HEK293 (cell line): ENCODE results near the gene RPL22.
A peak's percentile ranks its signal among the peaks of the same experiment; 100 is the strongest.

ENCODE experiments used
- CTCF ChIA-PET: fragments of 350-600 bp; formaldehyde crosslinking; extraction: SDS; loops from one replicate; lab custom pipeline; 2021; ENCODE audit warnings: antibody characterized with exemption; lab: Yijun Ruan, JAX
- POLR2A ChIA-PET: fragments of 300-600 bp; formaldehyde crosslinking; extraction: SDS; loops from one replicate; lab custom pipeline; 2020; ENCODE audit warnings: antibody characterized with exemption, inconsistent platforms; lab: Yijun Ruan, JAX
- H3K27ac ChIP-seq: fragments of 200-500 bp; sonication (Bioruptor generic); 2 replicates; pipeline ENCODE4 v1.5.1; 2014; ENCODE audit warnings: low read depth, low read length, control low read depth, inconsistent platforms; ENCODE audit errors: extremely low read depth
- H3K36me3 ChIP-seq, 2 experiments: fragments of 200-500 bp in 1 of 2; sonication (Bioruptor generic) in 1 of 2; 1 replicate in 1 of 2; 2 replicates in 1 of 2; pipeline ENCODE4 v1.5.1; 2014 to 2017; ENCODE audit warnings: inconsistent platforms in 2 of 2, low read length in 2 of 2; ENCODE audit not compliant: control insufficient read depth in 2 of 2, insufficient read depth in 1 of 2
- H3K4me1 ChIP-seq: fragments of 200-500 bp; sonication (Bioruptor generic); 2 replicates; pipeline ENCODE4 v1.5.1; 2014; ENCODE audit warnings: mild to moderate bottlenecking, low read length, inconsistent platforms; ENCODE audit not compliant: control insufficient read depth, insufficient read depth
- H3K4me3 ChIP-seq: 2 replicates; pipeline ENCODE4 v1.5.1; 2011; ENCODE audit warnings: low read depth, mild to moderate bottlenecking, control low read depth, low read length, moderate library complexity
- H3K9me3 ChIP-seq: fragments of 200-500 bp; sonication (Bioruptor generic); 2 replicates; pipeline ENCODE4 v1.5.1; 2014; ENCODE audit warnings: low read depth, low read length, inconsistent platforms; ENCODE audit not compliant: control insufficient read depth, insufficient read depth
- GFI1B ChIP-seq: fragments of 450-650 bp; formaldehyde crosslinking; IDR thresholded peaks from 2 replicates; pipeline ENCODE4 v1.5.1; 2016; ENCODE audit warnings: missing biosample characterization, missing genetic modification characterization
- KLF8 ChIP-seq: fragments of 450-650 bp; formaldehyde crosslinking; IDR thresholded peaks from 2 replicates; pipeline ENCODE4 v1.5.1; 2016; ENCODE audit warnings: missing biosample characterization, missing genetic modification characterization
- RBAK ChIP-seq: fragments of 450-650 bp; formaldehyde crosslinking; IDR thresholded peaks from 2 replicates; pipeline ENCODE4 v1.5.1; 2016; ENCODE audit warnings: missing biosample characterization, missing genetic modification characterization
- TCF7L2 ChIP-seq: IDR thresholded peaks from 2 replicates; pipeline ENCODE4 v1.6.1; 2011; ENCODE audit warnings: low read depth, mild to moderate bottlenecking, inconsistent platforms, low read length, moderate library complexity, borderline replicate concordance
- ZBTB21 ChIP-seq: fragments of 450-650 bp; formaldehyde crosslinking; IDR thresholded peaks from 2 replicates; pipeline ENCODE4 v1.5.1; 2017; ENCODE audit warnings: missing biosample characterization, missing genetic modification characterization
- ZBTB26 ChIP-seq: fragments of 450-650 bp; formaldehyde crosslinking; optimal IDR thresholded peaks from 2 replicates; pipeline ENCODE3; 2016; ENCODE audit warnings: missing biosample characterization, mild to moderate bottlenecking, missing genetic modification characterization
- ZNF140 ChIP-seq: fragments of 450-650 bp; formaldehyde crosslinking; IDR thresholded peaks from 2 replicates; pipeline ENCODE4 v1.5.1; 2016; ENCODE audit warnings: missing biosample characterization, missing genetic modification characterization
- ZNF157 ChIP-seq: fragments of 450-650 bp; formaldehyde crosslinking; IDR thresholded peaks from 2 replicates; pipeline ENCODE4 v1.5.1; 2016; ENCODE audit warnings: missing biosample characterization, missing genetic modification characterization
- ZNF19 ChIP-seq: fragments of 450-650 bp; formaldehyde crosslinking; IDR thresholded peaks from 2 replicates; pipeline ENCODE4; 2016; ENCODE audit warnings: missing biosample characterization, missing genetic modification characterization, low read depth
- ZNF2 ChIP-seq: fragments of 450-650 bp; formaldehyde crosslinking; IDR thresholded peaks from 2 replicates; pipeline ENCODE4 v1.5.1; 2016; ENCODE audit warnings: missing biosample characterization, missing genetic modification characterization
- ZNF280D ChIP-seq: fragments of 450-650 bp; formaldehyde crosslinking; IDR thresholded peaks from 2 replicates; pipeline ENCODE4 v1.5.1; 2016; ENCODE audit warnings: missing biosample characterization, missing genetic modification characterization
- ZNF449 ChIP-seq: fragments of 450-650 bp; formaldehyde crosslinking; IDR thresholded peaks from 2 replicates; pipeline ENCODE4 v1.5.1; 2017; ENCODE audit warnings: missing biosample characterization, mild to moderate bottlenecking, missing genetic modification characterization, moderate library complexity
- ZNF510 ChIP-seq: fragments of 450-650 bp; formaldehyde crosslinking; IDR thresholded peaks from 2 replicates; pipeline ENCODE4 v1.5.1; 2018; ENCODE audit warnings: mild to moderate bottlenecking, missing genetic modification characterization, missing biosample characterization; ENCODE audit not compliant: insufficient replicate concordance
- ZNF513 ChIP-seq: fragments of 450-650 bp; IDR thresholded peaks from 2 replicates; pipeline ENCODE4 v1.5.1; 2018; ENCODE audit warnings: missing biosample characterization, missing genetic modification characterization
- ZNF658 ChIP-seq: fragments of 450-650 bp; formaldehyde crosslinking; IDR thresholded peaks from 2 replicates; pipeline ENCODE4; 2016; ENCODE audit warnings: missing biosample characterization, missing genetic modification characterization
- ZNF670 ChIP-seq: fragments of 450-650 bp; formaldehyde crosslinking; IDR thresholded peaks from 2 replicates; pipeline ENCODE4 v1.5.1; 2016; ENCODE audit warnings: missing biosample characterization, missing genetic modification characterization, low read depth
- ZNF707 ChIP-seq: fragments of 450-650 bp; formaldehyde crosslinking; IDR thresholded peaks from 2 replicates; pipeline ENCODE4 v1.5.1; 2016; ENCODE audit warnings: missing biosample characterization, missing genetic modification characterization
- ZNF768 ChIP-seq: fragments of 450-650 bp; formaldehyde crosslinking; IDR thresholded peaks from 2 replicates; pipeline ENCODE4 v1.5.1; 2018; ENCODE audit warnings: missing biosample characterization, mild to moderate bottlenecking, missing genetic modification characterization
- ZNF785 ChIP-seq: fragments of 450-650 bp; formaldehyde crosslinking; IDR thresholded peaks from 2 replicates; pipeline ENCODE4 v1.5.1; 2016; ENCODE audit warnings: missing biosample characterization, missing genetic modification characterization
- ZNF830 ChIP-seq: fragments of 450-650 bp; IDR thresholded peaks from 2 replicates; pipeline ENCODE4 v1.5.0; 2018; ENCODE audit warnings: missing biosample characterization, missing genetic modification characterization, low read depth, mild to moderate bottlenecking, moderate library complexity
- ZXDB ChIP-seq: fragments of 450-650 bp; formaldehyde crosslinking; IDR thresholded peaks from 2 replicates; pipeline ENCODE4 v1.5.1; 2016; ENCODE audit warnings: missing biosample characterization, missing genetic modification characterization
- TF ChIP-seq, protein P1 (sequence below): fragments of 450-650 bp; formaldehyde crosslinking; IDR thresholded peaks from 2 replicates; pipeline ENCODE4 v1.5.1; 2016; ENCODE audit warnings: missing biosample characterization, missing genetic modification characterization

Gene RPL22

DNA sequence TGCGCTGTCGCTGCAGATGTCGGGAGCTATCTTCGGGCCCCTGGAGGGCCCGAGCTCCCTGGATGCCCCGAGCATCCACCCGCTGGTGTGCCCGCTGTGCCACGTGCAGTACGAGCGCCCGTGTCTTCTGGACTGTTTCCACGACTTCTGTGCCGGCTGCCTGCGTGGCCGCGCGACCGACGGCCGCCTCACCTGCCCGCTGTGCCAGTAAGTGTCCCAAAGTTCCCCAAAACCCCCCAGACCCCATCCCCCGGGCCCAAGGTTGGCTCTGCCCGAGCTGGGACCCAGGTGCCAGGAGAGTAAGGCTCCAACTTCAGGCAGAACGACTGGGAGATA is 7.1 kb upstream of the RPL22 start (continued):
- no peak for TF ChIP-seq ZNF658
- no peak for TF ChIP-seq TCF7L2
- no peak for TF ChIP-seq ZNF157 (tag by site-specific recombination)
- no peak for TF ChIP-seq ZBTB21 (tag by site-specific recombination)
- no peak for TF ChIP-seq ZNF768 (tag by site-specific recombination)
- no peak for TF ChIP-seq ZNF830 (tag by site-specific recombination)

GRCh38 chr1:6205849-6206519 is 6.6 kb upstream of the RPL22 start, which contains the start of gene RNF207:
TSS of gene RNF207 (plus strand) at chr1:6206119. CDS start at chr1:6206536, 417 bp downstream.
- H3K9me3 ChIP-seq, result no peaks in the 10 kb centered on the region
- H3K4me1 ChIP-seq, result no peaks in the 10 kb centered on the region
- peaks cover 0 to 17% of the 10 kb centered on the region in 2 experiments; a peak in 1 of 3 replicates for H3K36me3 ChIP-seq
- peak within 1 kb of the TSS; percentile 52; the same call in 1 of the 2 replicates for H3K27ac ChIP-seq
- ChIA-PET POLR2A (interaction anchor here (1.0 to 1.6 kb wide), 10 partner anchors 12 to 187 kb away, joined by 3 to 14 read pairs (median 4); partner anchors contain the start of genes ACOT7 and ICMT), CTCF (interaction anchor here (0.6 to 2.8 kb wide), 11 partner anchors 19 to 195 kb away, joined by 3 to 18 read pairs (median 3); no protein-coding TSS in a partner anchor)
- H3K4me3 ChIP-seq, result peak within 1 kb of the TSS; percentile 63
- TF ChIP-seq KLF8 (tag by site-specific recombination) (peak; percentile 92), ZNF140 (tag by site-specific recombination) (no peak), GFI1B (tag by site-specific recombination) (no peak), ZNF2 (tag by site-specific recombination) (peak; percentile 82; the same call in 1 of the 2 replicates), ZNF19 (tag by site-specific recombination) (no peak), ZNF670 (no peak), ZNF707 (tag by site-specific recombination) (no peak), ZNF513 (tag by site-specific recombination) (no peak), ZNF830 (tag by site-specific recombination) (no peak), ZXDB (tag by site-specific recombination) (peak; percentile 72; the same call in 1 of the 2 replicates), ZNF449 (tag by site-specific recombination) (no peak), RBAK (tag by site-specific recombination) (no peak), ZNF510 (tag by site-specific recombination) (no peak), ZBTB26 (tag by site-specific recombination) (peak; percentile 83), ZNF280D (tag by site-specific recombination) (no peak), ZNF785 (tag by site-specific recombination) (no peak)
- TF ChIP-seq, protein P1, sequence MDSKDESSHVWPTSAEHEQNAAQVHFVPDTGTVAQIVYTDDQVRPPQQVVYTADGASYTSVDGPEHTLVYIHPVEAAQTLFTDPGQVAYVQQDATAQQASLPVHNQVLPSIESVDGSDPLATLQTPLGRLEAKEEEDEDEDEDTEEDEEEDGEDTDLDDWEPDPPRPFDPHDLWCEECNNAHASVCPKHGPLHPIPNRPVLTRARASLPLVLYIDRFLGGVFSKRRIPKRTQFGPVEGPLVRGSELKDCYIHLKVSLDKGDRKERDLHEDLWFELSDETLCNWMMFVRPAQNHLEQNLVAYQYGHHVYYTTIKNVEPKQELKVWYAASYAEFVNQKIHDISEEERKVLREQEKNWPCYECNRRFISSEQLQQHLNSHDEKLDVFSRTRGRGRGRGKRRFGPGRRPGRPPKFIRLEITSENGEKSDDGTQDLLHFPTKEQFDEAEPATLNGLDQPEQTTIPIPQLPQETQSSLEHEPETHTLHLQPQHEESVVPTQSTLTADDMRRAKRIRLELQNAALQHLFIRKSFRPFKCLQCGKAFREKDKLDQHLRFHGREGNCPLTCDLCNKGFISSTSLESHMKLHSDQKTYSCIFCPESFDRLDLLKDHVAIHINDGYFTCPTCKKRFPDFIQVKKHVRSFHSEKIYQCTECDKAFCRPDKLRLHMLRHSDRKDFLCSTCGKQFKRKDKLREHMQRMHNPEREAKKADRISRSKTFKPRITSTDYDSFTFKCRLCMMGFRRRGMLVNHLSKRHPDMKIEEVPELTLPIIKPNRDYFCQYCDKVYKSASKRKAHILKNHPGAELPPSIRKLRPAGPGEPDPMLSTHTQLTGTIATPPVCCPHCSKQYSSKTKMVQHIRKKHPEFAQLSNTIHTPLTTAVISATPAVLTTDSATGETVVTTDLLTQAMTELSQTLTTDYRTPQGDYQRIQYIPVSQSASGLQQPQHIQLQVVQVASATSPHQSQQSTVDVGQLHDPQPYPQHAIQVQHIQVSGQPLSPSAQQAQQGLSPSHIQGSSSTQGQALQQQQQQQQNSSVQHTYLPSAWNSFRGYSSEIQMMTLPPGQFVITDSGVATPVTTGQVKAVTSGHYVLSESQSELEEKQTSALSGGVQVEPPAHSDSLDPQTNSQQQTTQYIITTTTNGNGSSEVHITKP (tag by site-specific recombination), result peak; percentile 85
